Activated CD8-positive, alpha-beta memory T cell treated with anti-CD3 and anti-CD28 coated beads, Interleukin-2, amount 50 U/mL, for 48 hours (primary cell): ENCODE measurements around the gene TMUB1.

ENCODE experiments used
- DNase-seq: peaks from one replicate; pipeline ENCODE4 v3.0.0-alpha.2; 2020

TMUB1 gene

DNA sequence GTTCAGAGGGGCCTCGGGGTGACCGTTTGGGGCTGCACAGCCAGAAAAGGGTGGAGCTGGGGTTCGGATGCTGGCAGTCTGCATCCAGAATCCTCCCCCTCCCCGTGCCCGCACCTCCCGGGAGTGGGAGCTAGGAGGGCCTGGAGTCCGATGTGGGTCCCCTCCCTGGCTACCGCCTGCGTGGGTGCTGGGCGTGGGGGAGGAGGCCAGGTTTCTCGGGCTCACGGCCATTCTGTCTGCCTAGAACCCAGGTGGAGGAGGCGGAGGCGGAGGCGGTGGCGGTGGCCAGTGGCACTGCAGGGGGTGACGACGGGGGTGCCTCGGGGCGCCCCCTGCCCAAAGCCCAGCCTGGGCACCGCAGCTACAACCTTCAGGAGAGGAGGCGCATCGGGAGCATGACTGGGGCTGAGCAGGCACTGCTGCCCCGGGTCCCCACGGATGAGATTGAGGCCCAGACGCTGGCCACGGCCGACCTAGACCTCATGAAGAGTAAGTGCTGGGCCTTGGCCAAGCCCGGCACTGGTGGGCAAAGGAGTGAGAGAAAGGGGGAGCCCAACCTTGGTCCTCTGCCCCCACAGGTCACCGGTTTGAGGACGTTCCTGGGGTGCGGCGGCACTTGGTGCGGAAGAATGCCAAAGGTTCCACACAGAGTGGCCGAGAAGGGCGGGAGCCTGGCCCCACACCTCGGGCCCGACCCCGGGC, 16.9 kb downstream of the TMUB1 start:
- DNase-seq: no peak

DNA sequence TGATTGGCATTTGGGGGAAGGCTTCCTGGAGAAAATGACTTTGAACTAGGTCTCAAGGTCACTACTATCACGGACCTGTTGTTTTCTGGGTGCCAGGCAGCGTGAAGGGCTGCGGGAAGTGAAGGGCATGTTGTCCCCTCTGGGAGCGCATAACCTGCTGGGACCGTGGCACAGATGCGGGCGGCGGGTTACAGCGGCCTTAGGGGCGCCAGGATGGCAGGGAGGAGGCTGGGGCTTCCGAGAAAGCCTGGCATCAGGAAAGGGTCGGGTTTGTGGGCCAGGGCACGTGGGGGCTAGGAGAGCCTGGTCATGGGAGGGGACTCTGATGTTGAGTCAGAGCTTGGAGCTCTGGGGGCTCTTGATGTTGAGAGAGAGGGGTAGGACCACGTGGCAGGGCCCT, 17.8 kb downstream of the TMUB1 start:
- no peak for DNase-seq

DNA sequence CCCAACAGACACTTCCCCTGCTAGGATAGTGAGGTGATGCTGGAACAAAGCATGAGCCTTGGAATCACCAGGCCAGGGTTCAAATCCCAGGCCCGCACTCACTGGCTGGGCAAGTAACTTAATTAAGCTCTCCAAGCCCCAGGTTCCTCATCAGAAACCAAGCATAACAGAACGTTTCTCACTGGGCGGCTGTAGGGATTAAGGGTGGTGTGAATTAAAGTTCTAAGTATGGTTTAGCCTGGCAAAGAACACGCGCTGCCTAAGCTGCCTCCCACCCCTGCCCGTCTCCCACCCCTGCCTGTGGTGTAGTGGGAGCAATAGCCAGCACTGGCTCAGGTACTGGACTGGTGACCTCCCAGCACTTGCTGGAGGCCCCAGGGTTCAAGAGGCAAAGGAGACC, 18.3 kb downstream of the TMUB1 start:
- DNase-seq: no peak

DNA sequence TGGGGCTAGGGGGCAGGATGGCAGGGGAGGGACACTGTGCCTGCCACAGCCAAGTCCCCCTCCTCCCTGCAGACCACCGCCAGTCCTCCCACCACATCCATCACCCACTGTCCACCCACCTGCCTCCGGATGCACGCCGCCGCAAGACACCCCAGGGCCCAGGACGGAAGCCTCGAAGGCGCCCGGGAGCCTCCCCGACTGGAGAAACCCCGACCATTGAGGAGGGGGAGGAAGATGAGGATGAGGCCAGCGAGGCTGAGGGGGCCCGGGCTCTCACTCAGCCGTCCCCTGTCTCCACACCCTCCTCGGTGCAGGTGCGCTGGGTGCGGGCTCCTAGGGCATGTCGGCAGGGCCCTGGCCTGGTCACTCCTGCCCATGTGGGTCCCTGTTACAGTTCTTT, 18.8 kb downstream of the TMUB1 start:
- no peak for DNase-seq

DNA sequence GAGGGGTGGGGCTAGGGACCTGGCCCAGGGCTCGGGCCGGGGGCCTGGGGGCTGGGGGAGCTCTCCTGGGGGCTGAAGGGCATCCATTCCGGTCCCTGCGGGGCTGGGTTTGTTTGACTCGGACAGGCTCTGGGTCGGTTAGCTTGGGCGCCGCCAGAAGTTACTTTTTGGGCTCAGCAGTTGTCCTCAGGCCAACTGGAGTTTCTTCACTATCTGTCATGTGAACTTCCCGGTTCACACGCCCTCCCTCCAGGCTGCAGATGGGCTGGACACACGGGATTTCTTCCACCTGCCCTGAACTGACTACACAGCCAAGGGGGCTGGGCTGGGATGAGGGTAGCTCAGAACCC, 20.1 kb downstream of the TMUB1 start:
- no peak for DNase-seq

DNA sequence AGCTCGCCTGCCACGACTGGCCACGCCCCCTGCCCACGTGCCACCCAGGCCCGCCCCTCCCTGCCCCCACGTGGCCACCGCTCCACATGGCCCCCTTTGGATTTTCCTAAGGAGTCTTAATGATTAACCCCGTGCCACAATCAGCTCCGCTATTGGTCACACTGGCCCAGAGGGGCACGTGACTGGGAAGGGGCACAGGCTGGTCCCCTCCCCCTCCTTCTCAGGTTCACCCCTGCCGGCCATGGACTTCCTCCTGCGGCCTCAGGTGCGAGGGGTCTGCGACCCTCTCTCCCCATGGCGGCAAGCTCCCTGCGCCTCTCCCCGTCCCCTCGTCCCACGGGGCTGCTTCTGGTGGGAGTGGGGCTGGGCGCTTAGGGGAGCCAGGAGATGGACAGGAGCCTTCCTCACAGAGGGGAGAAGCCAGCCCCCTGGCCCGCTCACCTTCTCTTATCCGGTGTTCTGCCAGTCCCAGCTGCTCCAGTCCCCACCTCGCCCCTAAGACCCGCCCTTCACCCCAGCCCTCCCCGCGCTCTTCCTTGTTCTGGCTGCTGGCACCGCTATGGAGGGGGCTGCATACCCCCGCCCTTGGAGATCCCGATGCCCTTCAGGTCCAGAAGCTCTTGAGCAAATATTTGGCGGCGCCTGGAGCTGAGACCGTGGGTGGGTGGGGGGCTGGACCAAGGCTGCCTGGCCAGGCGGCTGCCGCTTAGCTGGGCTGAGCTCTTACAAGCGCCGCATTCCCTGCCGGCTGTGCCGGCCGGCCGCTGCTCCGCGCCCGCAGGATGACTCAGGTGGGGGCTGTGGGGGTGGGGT, 20.7 kb downstream of the TMUB1 start:
- no peak for DNase-seq

DNA sequence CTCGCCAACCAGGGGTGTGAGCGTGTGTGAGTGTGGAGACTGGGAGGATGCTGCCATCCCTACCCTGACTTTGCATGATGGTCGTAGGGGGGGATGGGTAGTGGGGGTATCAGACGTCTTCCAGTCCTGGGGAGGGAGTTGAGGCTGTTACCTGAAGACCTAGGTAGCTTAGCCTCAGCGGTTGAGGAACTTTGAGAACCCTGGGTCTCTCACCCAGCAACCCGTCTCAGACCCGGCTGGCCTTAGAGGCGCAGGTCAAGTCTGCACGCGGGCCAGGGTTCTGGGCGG, 21.2 kb downstream of the TMUB1 start:
- no peak for DNase-seq

DNA sequence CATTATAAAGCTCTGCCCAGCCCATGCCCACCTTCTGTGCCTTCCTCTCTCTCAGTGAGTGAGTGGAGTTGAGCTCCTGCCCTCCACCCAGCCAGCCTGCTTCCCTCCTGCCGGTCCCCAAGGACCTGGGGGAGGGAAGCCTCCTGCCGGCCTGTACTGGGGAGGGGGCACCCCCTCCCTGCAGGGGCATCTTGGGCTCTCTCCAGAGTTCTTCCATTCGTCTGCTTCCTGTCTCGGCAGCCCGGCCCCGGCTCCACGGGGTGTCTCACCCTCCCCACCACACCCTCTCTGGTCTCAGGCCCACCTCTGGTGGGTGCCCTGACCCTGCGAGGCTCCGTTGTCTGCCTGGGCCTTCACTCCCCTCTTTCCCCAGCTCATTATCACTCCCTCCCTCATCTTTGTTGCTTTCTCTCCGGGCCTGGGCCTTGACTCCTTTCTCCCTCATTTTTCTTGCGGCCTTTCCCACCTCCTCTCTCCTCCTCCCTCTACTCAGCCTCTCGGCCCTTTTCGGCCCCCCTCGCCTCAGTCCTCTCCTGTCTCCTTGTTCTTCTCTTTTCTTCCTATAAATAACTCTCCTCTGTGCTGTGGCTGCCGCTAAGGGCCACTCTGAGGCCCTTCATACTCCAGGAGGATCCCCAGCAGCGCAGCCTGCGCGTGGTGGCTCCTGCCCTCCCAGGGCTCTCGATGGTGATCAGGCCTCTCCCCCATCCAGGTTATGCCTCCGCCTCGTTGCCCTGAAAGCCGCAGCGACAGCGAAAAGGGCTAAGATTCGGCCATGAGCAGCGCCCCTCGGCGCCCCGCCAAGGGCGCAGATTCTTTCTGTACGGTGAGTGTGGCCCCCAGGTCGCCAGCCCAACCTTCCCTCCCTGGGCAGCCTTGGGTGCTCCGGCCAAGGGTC, 21.8 kb downstream of the TMUB1 start:
- DNase-seq: no peak

DNA sequence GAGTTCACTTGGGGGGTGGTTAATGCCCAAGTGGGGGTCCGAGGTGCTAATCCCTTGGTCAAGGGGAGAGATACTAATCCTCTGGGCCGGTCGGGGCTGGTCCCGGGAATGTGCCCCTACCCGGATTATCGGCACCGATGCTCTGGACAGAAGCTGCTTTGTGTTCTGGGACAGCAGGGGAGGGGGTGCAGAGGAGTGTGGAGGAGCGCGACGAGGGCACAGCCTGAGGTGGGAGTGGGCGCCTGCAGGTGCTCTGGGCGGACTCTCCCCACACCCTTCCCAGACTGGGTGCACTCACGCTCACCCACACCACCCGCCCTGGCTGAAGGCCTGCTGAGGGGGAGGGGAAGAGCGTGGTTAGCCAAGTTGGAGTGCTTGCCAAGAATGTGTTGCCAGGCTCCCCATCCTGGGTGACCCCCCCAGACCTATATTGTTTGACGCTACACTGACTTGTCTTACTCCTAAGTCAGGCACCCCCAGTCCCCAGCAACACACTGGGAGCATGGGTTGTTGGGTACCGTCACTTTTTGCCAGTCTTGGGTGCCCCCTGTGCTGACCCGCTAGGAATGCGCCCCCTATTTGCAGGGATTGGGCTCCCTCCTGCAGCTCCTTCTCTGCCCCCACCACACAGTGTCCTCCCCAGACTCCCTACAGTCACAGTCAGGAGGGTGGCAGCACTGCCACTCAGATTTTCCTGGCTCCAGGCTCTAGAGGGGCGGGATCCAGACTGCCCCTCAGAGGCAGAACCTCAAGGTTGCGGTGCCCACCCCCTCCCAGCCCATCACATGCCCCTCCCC, 22.7 kb downstream of the TMUB1 start:
- DNase-seq: no peak

DNA sequence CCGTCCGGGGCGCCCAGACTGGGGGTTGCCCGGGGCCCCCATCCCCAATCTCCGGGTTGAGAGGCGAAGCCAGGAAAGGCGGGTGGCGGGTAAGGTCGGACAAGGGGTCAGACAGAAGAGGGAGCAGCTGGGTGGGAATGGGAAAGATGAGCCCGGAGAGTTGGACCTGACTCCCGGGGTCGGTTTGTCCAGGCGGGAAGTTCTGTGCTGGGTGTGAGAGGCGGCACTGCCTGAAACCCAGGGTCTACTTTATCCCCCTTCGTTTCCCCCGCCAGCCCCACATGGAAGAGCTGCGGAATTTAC, 23.2 kb downstream of the TMUB1 start:
- no peak for DNase-seq

DNA sequence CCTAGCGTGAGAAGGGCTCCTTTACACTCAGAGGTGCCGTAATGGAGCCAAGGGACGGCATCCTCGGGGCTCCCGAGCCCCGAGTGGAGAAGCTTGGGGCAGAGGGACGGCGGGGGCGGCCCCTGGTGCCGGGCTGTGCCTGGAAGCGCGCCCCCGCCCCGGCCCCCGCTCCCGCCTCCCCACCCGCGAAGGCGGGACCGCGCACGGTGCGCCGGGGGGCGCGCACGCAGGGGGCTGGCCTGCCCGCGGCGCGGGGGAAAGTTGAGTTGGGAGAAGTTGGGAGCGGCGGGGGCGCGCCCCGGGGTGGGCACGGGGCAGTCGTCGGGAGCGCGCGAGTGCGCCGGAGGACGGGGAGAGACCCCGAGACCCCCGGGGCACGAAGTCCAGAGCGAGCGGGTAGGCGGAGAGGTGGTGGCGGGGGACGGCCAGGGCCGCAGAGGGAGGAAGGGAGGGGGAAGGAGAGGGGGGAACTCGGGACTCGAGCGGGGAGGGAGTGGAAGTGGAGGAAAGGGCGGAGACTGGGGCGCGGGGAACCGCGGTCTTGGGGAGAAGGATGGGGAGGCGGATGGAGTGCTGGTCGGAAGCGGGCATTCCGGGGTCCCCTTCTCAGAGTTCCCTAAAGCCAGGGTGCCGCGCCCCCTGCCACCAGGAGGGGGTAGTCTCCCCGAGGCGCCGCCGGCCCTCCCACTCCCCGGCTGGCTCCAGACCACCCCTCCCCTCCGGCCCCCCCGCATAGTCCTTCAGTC, 23.8 kb downstream of the TMUB1 start, which contains the start of gene SLC4A2:
TSS of gene SLC4A2 (plus strand) at position 223 of the 746 bp plus-strand sequence. CDS start 2,399 bp downstream, outside the sequence.
- peak; percentile 85 for DNase-seq

DNA sequence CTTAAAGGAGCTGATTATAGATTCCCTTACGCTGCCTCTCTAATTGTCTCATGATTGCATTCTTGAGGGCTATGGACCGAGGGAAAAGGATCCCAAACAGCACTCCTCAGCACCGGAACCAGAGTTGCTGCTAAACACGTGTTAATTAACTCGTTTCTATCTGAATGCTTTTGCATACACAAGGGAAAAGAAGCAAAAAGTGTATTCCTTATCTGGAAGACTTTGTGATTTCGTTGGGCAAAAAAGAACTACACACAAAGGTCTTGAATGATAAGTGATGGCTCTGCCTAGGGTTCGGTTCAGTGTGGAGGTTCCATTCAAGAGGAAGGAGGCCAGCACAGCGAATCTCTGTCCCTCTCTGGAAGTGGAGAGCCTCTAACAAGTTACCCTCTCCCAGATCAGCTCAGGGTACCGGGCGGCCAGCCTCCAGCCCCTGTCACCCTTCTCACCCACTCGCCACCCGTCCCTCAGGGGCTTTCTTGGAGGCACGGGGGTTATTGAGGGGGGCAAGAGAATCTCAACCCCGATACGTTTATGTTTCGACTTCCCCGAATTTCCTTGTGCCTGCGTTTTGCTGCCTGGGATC, 24.4 kb downstream of the TMUB1 start:
- no peak for DNase-seq

DNA sequence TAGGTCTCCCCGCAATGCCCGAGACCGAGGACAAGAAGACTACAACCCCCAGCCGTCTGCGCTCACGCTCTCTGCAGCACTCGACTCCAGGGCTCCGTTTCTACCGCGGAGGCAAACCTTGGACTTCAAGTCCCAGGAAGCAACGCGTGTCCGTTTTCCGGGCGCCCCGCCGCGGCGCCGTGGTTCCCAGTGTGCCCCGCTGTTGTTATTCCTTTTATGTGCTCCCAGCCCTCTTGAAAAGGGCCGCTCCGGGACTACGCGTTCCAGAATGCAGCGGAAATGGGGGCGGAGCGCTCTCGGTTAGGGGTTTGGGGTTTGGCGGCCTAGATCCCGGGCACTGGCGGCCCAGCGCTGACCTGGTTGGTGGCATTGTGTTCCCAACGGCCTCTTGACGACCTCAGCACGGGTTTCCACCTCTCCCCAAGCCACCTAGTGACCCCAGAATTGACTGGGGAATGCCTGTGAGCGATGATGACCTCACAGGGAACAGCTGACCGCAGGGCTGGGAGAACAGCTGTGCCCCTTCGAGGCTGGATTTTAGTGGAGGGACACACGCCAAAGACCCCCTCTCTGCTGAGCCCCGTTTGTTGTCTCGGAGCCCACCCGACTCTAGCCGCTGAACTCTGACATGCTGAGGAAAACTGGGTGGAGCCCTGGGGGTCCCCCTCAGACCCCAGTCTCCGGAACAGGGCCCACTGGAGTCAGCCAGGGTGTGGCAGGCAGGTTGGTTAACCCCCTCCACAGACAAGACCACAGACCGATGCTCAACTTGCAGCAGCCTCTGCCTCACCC, 25.1 kb downstream of the TMUB1 start:
- DNase-seq: peak; percentile 95

DNA sequence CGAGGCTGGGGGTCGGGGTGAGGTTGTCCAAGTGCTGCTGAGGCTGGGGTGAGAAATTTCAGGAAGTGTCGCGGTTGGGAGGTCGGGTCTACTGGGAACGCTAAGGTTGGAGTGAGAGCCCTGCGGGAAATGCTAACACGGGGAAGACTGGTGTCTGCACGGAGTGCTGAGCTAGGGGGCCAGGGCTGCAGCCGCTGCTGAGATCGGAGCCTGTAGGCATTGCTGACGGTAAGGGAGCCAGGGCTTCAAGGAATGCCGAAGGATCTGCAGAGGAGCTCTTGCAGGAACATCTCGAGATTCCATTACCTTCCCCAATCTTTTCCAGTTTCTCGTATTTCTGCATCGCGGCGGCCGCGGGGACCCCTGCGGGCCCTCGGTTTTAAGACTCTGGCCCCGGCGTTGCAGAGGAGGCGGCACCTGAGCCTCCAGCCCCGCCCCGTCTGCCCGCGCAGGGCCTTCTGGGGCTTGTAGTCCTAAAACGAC, 25.7 kb downstream of the TMUB1 start, which contains the start of gene CDK5:
TSS of gene CDK5 (minus strand) at position 392 of the 483 bp plus-strand sequence. CDS start at position 343, 49 bp downstream.
- peak; percentile 68 for DNase-seq

DNA sequence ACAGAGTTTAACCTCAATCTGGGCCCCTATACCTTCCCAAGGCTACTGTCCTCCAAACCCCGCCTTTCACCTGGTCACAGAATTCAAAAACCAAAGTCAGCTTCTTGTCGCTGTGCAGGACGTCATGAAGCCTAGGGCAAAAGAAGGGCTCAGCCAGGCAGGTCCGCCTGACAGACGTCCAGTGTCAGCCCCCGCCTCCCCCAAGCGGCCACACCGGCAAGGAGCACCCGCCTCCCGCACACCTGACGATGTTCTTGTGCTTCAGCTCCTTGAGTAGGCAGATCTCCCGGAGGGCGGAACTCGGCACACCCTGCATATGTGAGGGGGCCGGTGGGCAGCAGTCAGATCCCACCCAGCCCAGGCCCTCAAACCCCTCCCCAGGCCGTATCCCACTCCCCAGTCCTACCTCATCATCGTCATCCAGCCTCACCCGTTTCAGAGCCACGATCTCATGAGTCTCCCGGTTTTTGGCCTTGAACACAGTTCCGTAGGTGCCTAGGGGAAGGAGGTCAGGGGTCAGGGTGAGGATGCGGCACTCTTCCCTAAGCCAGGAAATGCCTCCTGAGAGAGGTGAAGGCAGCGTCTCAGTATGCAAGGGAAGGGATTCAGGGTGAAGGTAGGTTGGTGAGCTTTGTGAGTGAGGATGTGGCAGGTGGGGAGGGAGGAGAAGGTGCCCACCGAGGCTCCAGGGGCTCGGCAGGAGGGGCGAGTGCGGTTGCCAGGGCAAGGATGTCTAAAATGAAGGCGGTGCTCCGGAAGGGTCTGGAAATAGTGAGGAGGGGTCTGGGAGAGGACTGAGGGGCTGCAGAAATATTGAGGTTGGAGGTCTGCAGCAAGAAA, 26.4 kb downstream of the TMUB1 start:
- no peak for DNase-seq

DNA sequence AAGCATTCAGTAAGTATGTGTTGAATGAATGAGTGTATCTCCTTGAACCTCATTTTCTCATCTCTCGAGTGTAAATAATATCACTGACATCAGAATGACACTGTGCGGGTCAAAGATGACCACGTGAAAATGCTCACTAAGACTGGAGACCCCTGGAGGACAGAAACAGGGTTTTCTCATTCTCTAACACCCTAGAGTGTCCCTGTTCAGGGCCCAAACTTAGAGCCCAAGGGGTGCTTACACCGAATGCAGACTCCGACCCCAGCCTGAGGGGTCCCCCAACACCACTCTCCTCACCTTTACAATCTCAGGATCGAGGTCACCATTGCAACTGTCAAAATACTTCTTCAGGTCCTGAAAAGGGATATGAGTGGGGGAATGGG, 27.0 kb downstream of the TMUB1 start:
- DNase-seq: no peak

DNA sequence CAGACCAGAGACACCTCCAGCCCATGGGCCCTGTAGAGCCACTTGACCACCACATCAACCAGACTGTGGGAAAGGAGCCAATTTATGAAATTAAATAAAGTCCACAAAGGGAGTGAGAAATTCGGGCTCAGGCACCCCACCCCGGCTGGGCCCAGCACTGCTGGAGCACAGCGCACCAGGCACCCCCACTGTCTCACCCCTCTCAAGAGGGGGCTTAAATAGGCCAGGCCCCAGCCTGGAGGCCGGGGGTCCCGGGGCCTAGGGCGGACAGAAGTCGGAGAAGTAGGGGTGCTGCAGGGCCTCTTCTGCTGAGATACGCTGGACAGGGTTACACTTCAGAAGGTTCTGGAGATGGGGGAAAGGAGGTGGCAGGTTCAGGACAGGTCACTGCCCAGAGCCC, 29.5 kb downstream of the TMUB1 start:
- no peak for DNase-seq

DNA sequence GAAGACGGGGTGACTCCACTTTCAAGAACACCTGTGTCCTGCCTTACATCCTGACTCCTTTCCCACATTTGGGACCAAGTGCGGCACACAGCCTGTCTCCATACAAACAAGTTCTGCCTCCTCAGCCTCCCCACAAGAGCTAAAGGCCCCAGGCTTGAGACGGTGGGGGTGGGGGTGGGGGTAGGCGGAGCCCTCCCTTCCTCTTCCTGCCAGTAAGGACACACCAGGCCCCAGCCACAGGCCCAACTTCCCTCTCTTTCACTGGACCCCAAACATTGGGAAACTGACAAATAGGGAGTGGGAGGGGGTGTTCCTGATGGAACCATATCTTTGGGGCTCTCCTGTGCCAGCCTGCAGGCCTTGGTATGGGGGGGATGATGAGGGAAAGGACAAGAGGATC, 30.2 kb downstream of the TMUB1 start:
- no peak for DNase-seq

DNA sequence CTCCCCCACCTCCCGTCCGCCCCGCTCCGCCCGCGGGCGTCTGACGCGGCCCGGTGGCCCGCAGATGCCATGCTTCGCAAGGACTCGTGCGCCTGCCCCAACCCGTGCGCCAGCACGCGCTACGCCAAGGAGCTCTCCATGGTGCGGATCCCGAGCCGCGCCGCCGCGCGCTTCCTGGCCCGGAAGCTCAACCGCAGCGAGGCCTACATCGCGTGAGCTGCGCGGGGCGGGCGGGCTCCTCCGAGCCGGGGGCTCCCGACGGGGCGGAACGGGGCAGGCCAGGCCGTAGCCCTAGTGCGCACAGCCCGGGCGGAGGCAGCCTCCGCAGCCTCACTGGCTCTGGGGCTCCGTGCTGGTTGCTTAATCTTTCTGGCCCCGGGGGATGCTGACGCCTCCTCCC, 32.2 kb downstream of the TMUB1 start:
- DNase-seq: peak; percentile 72
